OCI-LY7 (cell line): ENCODE results near the gene HES4. TPM values are rescaled to one million over a fixed set of nuclear protein-coding genes. Genes with fewer than 3 reads are reported as not detected.
"Not testable (repeated sequence)": the region's sequence is repeated elsewhere in the genome, so short reads cannot be mapped to it uniquely, and the experiment has no call there.

Experiments
- BruUV-seq: library from RNA; stranded (reverse); fragments of 400-500 nt; replicated peaks from 2 replicates; lab custom pipeline; 2021; lab: Mats Ljungman, UMichigan
- CTCF ChIA-PET: fragments of 300-600 bp; sonication (Branson Sonifier 250); formaldehyde crosslinking; loops from one replicate; lab custom pipeline; 2022; ENCODE audit warnings: antibody characterized with exemption; ENCODE audit not compliant: unreplicated experiment; lab: Charles Lee
- POLR2A ChIA-PET: fragments of 300-600 bp; sonication (Branson Sonifier 250); formaldehyde crosslinking; loops from one replicate; lab custom pipeline; 2022; ENCODE audit warnings: antibody characterized with exemption; lab: Charles Lee
- DNase-seq: peaks from one replicate; pipeline ENCODE4 v3.0.0-alpha.2; 2015; ENCODE audit warnings: low spot score
- H2AFZ ChIP-seq: fragments of 200-600 bp; sonication (generic), shearing (Covaris generic); 2 replicates; pipeline ENCODE4 v1.6.1; 2014; ENCODE audit warnings: mild to moderate bottlenecking, antibody characterized with exemption, low read length, moderate library complexity
- H3K27ac ChIP-seq: fragments of 200-600 bp; sonication (generic); 2 replicates; pipeline ENCODE4 v1.5.1; 2014; ENCODE audit warnings: mixed run types, low read depth, mild to moderate bottlenecking, moderate library complexity, low read length, inconsistent platforms; ENCODE audit not compliant: poor library complexity, severe bottlenecking
- H3K36me3 ChIP-seq: fragments of 200-600 bp; sonication (generic); 2 replicates; pipeline ENCODE4 v1.6.1; 2014; ENCODE audit warnings: mild to moderate bottlenecking, antibody characterized with exemption, low read length, moderate library complexity, mixed read lengths; ENCODE audit not compliant: insufficient read depth
- H3K4me1 ChIP-seq: fragments of 200-600 bp; sonication (generic); 2 replicates; pipeline ENCODE4 v1.5.1; 2014; ENCODE audit warnings: mild to moderate bottlenecking, low read length; ENCODE audit not compliant: insufficient read depth, poor library complexity, severe bottlenecking
- H3K4me2 ChIP-seq: fragments of 200-600 bp; sonication (generic); 2 replicates; pipeline ENCODE4 v1.6.1; 2014; ENCODE audit warnings: mild to moderate bottlenecking, low read length
- H3K4me3 ChIP-seq: fragments of 200-600 bp; sonication (generic); 2 replicates; pipeline ENCODE4 v1.5.1; 2014; ENCODE audit warnings: mild to moderate bottlenecking, low read depth, low read length; ENCODE audit not compliant: poor library complexity, severe bottlenecking
- H3K79me2 ChIP-seq: fragments of 200-600 bp; sonication (generic); 2 replicates; pipeline ENCODE4 v1.6.1; 2016; ENCODE audit warnings: low read depth, mild to moderate bottlenecking, low read length, moderate library complexity, mixed read lengths; ENCODE audit not compliant: insufficient read depth
- H3K9me2 ChIP-seq: fragments of 200-600 bp; sonication (generic); 2 replicates; pipeline ENCODE4 v1.6.1; 2016; ENCODE audit warnings: mild to moderate bottlenecking, low read length, mixed read lengths; ENCODE audit not compliant: insufficient read depth
- H3K9me3 ChIP-seq: fragments of 200-600 bp; sonication (generic); 2 replicates; pipeline ENCODE4 v1.6.1; 2014; ENCODE audit warnings: mild to moderate bottlenecking, mixed run types, low read length, mixed read lengths
- H4K20me1 ChIP-seq: fragments of 200-600 bp; sonication (generic); 2 replicates; pipeline ENCODE4 v1.6.1; 2014; ENCODE audit warnings: mild to moderate bottlenecking, antibody characterized with exemption, low read length, moderate library complexity, mixed read lengths; ENCODE audit not compliant: insufficient read depth
- EZH2phosphoT487 ChIP-seq: fragments of 200-600 bp; sonication (generic); IDR thresholded peaks from 2 replicates; pipeline ENCODE4 v1.6.1; 2018; ENCODE audit warnings: low read depth, borderline replicate concordance, mild to moderate bottlenecking, mixed run types, antibody characterized with exemption, low read length, moderate library complexity, mixed read lengths
- intact Hi-C: fragments of 100-400 bp; cut with micrococcal nuclease; formaldehyde crosslinking; loops from one replicate; pipeline ENCODE4 v1.10.0; 2022; ENCODE audit not compliant: unreplicated experiment
- total RNA-seq, 2 experiments: library from RNA; depleted of rRNA in 1 of 2; stranded (reverse); fragments of >200 nt in 1 of 2; shearing (Covaris generic) in 1 of 2; gene quantifications; 2 replicates each; pipeline ENCODE4 v1.2.3, GENCODE V29; 2014 to 2022
- TF ChIP-seq, protein P1 (sequence below): fragments of 200-600 bp; sonication (generic); conservative IDR thresholded peaks from 2 replicates; pipeline ENCODE4 v1.5.1; 2014; ENCODE audit warnings: mild to moderate bottlenecking, antibody characterized with exemption, low read length, moderate library complexity, mixed read lengths

Gene HES4
- total RNA-seq, 2 experiments from 2014 or later = not detected

DNA sequence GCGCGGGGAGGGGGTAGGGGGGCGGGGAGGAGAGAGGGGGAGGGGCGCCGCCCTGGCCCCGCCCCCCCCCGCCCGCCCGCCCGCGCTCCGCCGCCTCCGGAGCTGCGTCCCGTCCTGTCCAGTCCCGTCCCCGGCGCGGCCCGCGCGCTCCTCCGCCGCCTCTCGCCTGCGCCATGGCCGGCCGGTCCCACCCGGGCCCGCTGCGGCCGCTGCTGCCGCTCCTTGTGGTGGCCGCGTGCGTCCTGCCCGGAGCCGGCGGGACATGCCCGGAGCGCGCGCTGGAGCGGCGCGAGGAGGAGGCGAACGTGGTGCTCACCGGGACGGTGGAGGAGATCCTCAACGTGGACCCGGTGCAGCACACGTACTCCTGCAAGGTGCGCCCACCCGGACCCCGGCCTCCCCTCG is 20.1 kb upstream of the HES4 start, which contains the start of gene AGRN:
Gene AGRN (plus strand): TSS at position 121 of the 405 bp plus-strand sequence. CDS start 53 bp downstream, at position 174.
- intact Hi-C loops = loop anchor here (1.0 to 5.0 kb wide), 2 partner anchors 13 to 42 kb away; no protein-coding TSS in a partner anchor
- BruUV-seq = no TSS peak
- peak within 1 kb of the TSS; percentile 60 for H3K4me2 ChIP-seq

DNA sequence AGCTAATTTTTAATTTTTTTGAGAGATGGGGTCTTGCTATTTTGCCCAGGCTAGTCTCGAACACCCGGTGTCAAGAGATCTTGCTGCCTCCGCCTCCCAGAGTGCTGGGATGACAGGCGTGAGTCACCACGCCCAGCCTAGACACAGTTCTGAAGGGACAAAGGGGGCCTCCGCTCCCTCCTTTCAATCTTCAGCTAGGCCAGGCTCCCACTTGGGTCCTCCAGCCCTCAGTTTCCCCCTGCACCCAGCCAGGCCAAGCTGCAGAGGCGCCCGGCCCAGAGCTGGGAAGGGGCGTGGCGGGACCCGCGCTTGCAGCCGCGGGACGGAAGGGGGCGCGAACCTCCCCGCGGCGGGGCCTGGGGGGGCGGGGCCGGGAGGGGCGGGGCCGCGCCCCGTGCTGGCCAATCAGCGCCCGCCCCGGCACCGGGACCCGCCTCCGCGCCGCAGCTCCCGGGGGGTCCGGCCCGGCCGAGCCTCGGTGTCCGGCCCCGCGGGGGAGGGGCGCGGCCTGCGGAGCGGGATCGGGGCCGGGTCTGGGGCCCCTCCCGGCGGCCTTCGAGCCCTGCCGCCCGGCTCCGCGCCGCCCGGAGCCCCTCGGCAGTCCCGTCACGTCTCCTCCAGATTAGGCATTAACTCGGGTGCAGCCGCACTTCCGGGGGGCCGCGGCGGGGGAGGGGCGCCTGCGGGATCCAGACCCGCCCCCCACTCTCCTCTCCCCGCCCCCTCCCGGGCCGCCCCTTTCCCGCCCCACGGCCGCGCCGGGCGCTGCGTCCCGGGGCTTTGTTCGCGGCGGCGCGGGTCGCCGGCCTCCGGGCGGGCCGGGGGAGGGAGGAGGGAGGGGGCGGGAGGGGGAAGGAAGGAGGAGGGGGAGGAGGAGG is 19.5 kb upstream of the HES4 start:
- H3K36me3 ChIP-seq = no peaks in the 10 kb centered on the region
- H3K4me2 ChIP-seq = peak overlapping the region; percentile 46; the same call in 1 of the 2 replicates
- intact Hi-C loops = loop anchor here (1.0 to 5.0 kb wide), 2 partner anchors 14 to 43 kb away; no protein-coding TSS in a partner anchor
- CTCF ChIA-PET = no interaction called here
- no peaks in the 10 kb centered on the region for H3K79me2 ChIP-seq
- H3K4me1 ChIP-seq = peaks cover 17% of the 10 kb centered on the region
- POLR2A ChIA-PET = no interaction called here
- TF ChIP-seq, protein P1, sequence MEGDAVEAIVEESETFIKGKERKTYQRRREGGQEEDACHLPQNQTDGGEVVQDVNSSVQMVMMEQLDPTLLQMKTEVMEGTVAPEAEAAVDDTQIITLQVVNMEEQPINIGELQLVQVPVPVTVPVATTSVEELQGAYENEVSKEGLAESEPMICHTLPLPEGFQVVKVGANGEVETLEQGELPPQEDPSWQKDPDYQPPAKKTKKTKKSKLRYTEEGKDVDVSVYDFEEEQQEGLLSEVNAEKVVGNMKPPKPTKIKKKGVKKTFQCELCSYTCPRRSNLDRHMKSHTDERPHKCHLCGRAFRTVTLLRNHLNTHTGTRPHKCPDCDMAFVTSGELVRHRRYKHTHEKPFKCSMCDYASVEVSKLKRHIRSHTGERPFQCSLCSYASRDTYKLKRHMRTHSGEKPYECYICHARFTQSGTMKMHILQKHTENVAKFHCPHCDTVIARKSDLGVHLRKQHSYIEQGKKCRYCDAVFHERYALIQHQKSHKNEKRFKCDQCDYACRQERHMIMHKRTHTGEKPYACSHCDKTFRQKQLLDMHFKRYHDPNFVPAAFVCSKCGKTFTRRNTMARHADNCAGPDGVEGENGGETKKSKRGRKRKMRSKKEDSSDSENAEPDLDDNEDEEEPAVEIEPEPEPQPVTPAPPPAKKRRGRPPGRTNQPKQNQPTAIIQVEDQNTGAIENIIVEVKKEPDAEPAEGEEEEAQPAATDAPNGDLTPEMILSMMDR = peak; percentile 45
- no peak for TF ChIP-seq EZH2phosphoT487
- H4K20me1 ChIP-seq = no peaks in the 10 kb centered on the region
- BruUV-seq = no TSS peak
- H3K9me3 ChIP-seq = no peaks in the 10 kb centered on the region
- no peak overlapping the region for H2AFZ ChIP-seq
- H3K9me2 ChIP-seq = no peaks in the 10 kb centered on the region
- peak; percentile 87 for DNase-seq
- no peak overlapping the region for H3K27ac ChIP-seq
- H3K4me3 ChIP-seq = peak overlapping the region; percentile 65

More for the DNA sequence above, 20.1 kb upstream of the HES4 start, which contains the start of gene AGRN:
- POLR2A ChIA-PET = no interaction called here
- no peak within 1 kb of the TSS for H2AFZ ChIP-seq
- H3K36me3 ChIP-seq = no peaks in the 10 kb centered on the region
- no peaks in the 10 kb centered on the region for H3K9me2 ChIP-seq
- H3K27ac ChIP-seq = no peak within 1 kb of the TSS
- H3K4me1 ChIP-seq = peaks cover 11% of the 10 kb centered on the region
- no peak for DNase-seq
- no peaks in the 10 kb centered on the region for H4K20me1 ChIP-seq
- TF ChIP-seq, protein P1 = no peak
- TF ChIP-seq EZH2phosphoT487 = no peak
- peak within 1 kb of the TSS; percentile 65 for H3K4me3 ChIP-seq
- no peaks in the 10 kb centered on the region for H3K9me3 ChIP-seq
- CTCF ChIA-PET = no interaction called here
- H3K79me2 ChIP-seq = no peaks in the 10 kb centered on the region

DNA sequence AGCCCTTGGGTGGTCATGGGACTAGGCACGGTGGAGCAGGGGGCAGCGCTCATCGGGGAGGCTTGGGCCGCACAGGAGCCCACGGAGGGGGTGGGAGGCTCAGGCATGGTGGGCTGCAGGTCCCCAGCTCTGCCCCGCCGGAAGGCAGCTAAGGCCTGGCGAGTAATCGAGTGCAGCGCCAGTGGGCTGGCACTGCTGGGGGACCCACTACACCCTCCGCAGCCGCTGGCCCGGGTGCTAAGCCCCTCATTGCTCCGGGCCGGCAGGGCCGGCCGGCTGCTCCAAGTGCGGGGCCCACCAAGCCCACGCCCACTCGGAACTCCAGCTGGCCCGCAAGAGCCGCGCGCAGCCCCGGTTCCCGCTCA is 18.4 kb upstream of the HES4 start:
- H3K9me2 ChIP-seq, H4K20me1 ChIP-seq, BruUV-seq, POLR2A ChIA-PET, H3K4me2 ChIP-seq, H3K79me2 ChIP-seq, H3K36me3 ChIP-seq, H3K9me3 ChIP-seq, H3K4me3 ChIP-seq, H2AFZ ChIP-seq, DNase-seq, H3K27ac ChIP-seq: not testable (repeated sequence)
- intact Hi-C loops = loop anchor here (5.0 kb wide), 1 partner anchor 44 kb away; no protein-coding TSS in a partner anchor
- peaks cover 21% of the 10 kb centered on the region for H3K4me1 ChIP-seq
- CTCF ChIA-PET = interaction anchor here (0.5 kb wide), 1 partner anchor 134 kb away, joined by 3 read pairs; no protein-coding TSS in a partner anchor

DNA sequence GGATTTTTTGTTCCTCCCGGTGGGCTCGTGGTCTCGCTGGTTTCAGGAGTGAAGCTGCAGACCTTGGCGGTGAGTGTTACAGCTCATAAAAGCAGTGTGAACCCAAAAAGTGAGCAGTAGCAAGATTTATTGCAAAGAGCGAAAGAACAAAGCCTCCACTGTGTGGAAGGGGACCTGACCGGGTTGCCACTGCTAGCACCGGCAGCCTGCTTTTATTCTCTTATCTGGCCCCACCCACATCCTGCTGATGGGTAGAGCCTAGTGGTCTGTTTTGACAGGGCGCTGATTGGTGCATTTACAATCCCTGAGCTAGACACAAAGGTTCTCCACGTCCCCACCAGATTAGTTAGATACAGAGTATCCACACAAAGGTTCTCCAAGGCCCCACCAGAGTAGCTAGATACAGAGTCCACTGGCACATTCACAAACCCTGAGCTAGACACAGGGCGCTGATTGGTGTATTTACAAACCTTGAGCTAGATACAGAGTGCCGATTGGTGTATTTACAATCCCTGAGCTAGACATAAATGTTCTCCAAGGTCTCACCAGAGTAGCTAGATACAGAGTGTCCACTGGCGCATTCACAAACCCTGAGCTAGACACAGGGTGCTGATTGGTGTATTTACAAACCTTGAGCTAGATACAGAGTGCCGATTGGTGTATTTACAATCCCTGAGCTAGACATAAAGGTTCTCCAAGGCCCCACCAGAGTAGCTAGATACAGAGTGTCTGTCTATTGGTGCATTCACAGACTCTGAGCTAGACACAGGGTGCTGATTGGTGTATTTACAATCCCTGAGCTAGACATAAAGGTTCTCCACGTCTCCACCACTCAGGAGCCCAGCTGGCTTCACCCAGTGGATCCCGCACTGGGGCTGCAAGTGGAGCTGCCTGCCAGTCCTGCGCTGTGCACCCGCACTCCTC is 17.8 kb upstream of the HES4 start:
- H3K9me2 ChIP-seq, DNase-seq, H3K4me2 ChIP-seq, H3K36me3 ChIP-seq, H3K4me3 ChIP-seq, H3K79me2 ChIP-seq, H4K20me1 ChIP-seq, H2AFZ ChIP-seq, H3K27ac ChIP-seq, BruUV-seq, H3K9me3 ChIP-seq, POLR2A ChIA-PET: not testable (repeated sequence)
- peaks cover 25% of the 10 kb centered on the region for H3K4me1 ChIP-seq
- intact Hi-C loops = loop anchor here (5.0 kb wide), 1 partner anchor 45 kb away; no protein-coding TSS in a partner anchor
- CTCF ChIA-PET = interaction anchor here (0.5 kb wide), 1 partner anchor 135 kb away, joined by 3 read pairs; no protein-coding TSS in a partner anchor
